Astrocyte (in vitro differentiated cells and primary cell): ENCODE measurements around the gene TENM4.

Source experiments
- EZH2 ChIP-seq: IDR thresholded peaks from 2 replicates; pipeline ENCODE4 v1.6.1; 2012; ENCODE audit warnings: mild to moderate bottlenecking, low read length, inconsistent platforms; ENCODE audit not compliant: insufficient read depth
- TF ChIP-seq, protein P1 (sequence below): IDR thresholded peaks from 2 replicates; pipeline ENCODE4 v1.5.1; 2011; ENCODE audit warnings: low read depth, mild to moderate bottlenecking, inconsistent platforms, low read length, moderate library complexity; ENCODE audit not compliant: insufficient read depth

GRCh38 chr11:78689101-78689500 lies 751.7 kb downstream of the TENM4 start:
- TF ChIP-seq, protein P1, sequence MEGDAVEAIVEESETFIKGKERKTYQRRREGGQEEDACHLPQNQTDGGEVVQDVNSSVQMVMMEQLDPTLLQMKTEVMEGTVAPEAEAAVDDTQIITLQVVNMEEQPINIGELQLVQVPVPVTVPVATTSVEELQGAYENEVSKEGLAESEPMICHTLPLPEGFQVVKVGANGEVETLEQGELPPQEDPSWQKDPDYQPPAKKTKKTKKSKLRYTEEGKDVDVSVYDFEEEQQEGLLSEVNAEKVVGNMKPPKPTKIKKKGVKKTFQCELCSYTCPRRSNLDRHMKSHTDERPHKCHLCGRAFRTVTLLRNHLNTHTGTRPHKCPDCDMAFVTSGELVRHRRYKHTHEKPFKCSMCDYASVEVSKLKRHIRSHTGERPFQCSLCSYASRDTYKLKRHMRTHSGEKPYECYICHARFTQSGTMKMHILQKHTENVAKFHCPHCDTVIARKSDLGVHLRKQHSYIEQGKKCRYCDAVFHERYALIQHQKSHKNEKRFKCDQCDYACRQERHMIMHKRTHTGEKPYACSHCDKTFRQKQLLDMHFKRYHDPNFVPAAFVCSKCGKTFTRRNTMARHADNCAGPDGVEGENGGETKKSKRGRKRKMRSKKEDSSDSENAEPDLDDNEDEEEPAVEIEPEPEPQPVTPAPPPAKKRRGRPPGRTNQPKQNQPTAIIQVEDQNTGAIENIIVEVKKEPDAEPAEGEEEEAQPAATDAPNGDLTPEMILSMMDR, result no peak
- no peak for TF ChIP-seq EZH2
